GM18502 (cell line): ENCODE measurements around the gene NEFH.
"Not testable (repeated sequence)": the region's sequence is repeated elsewhere in the genome, so short reads cannot be mapped to it uniquely, and the experiment has no call there.

Source experiments
- ATAC-seq: cut with Tn5 transposase; IDR thresholded peaks from one replicate; pipeline ENCODE4 v1.9.1; 2021; ENCODE audit warnings: mild to moderate bottlenecking; ENCODE audit not compliant: unreplicated experiment, poor library complexity

The NEFH gene, protein sequence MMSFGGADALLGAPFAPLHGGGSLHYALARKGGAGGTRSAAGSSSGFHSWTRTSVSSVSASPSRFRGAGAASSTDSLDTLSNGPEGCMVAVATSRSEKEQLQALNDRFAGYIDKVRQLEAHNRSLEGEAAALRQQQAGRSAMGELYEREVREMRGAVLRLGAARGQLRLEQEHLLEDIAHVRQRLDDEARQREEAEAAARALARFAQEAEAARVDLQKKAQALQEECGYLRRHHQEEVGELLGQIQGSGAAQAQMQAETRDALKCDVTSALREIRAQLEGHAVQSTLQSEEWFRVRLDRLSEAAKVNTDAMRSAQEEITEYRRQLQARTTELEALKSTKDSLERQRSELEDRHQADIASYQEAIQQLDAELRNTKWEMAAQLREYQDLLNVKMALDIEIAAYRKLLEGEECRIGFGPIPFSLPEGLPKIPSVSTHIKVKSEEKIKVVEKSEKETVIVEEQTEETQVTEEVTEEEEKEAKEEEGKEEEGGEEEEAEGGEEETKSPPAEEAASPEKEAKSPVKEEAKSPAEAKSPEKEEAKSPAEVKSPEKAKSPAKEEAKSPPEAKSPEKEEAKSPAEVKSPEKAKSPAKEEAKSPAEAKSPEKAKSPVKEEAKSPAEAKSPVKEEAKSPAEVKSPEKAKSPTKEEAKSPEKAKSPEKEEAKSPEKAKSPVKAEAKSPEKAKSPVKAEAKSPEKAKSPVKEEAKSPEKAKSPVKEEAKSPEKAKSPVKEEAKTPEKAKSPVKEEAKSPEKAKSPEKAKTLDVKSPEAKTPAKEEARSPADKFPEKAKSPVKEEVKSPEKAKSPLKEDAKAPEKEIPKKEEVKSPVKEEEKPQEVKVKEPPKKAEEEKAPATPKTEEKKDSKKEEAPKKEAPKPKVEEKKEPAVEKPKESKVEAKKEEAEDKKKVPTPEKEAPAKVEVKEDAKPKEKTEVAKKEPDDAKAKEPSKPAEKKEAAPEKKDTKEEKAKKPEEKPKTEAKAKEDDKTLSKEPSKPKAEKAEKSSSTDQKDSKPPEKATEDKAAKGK

DNA sequence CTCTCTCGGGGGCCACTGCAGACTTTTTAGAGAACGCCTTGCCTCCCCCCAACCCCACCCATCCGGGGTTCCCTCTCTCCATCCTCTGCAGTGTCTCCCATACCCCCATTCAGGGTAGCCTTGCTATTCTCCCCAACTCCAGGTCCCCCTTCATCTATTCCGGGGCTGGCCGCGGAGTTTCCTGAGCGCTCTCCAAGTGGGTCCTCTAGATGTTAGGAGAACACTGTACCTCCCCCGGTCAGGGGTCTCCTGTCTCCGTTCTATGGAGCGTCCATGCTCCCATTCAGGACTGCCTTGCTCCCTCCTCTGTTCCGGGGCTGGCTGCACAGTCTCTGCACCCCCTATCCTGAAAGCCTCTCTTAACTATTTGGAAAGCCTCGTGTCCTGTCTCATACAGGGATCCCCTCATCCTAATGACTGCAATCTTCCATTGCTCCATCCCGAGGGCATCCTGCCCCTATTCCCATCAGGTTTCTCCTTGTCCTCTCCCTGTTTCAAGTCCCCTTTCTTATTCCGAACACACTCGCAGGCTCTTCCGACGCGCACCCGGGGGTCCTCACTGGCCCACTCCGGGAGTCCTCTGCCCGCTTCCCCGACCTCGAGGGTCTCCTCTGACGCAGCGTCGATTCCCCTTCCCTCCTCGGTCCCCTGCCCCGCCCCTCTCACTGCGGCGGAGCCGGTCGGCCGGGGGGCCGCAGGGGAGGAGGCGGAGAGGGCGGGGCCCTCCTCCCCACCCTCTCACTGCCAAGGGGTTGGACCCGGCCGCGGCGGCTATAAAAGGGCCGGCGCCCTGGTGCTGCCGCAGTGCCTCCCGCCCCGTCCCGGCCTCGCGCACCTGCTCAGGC, at the start of gene NEFH:
Gene NEFH (plus strand): TSS at position 802 of the 845 bp plus-strand sequence. CDS start 45 bp downstream, outside the sequence.
- no peak for ATAC-seq

DNA sequence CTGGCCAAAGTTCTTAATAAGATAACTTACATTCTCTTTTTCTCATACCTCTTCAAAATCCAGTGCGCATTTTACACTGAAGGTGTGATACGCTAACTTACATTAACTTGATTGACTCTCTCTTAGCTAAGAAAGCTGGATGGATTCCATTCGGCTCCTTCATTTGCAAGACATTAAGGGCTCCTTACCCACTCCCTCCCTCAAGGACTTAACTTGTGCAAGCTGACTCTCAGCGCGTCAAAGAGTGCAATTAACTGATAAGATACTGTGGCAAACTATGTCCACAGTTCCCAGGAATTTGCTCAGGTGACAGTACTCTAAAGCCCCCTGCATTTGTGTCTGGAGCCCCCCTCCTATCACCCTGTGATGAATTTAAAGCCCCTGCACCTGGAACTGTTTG, 48.0 kb upstream of the NEFH start:
- no peak for ATAC-seq

DNA sequence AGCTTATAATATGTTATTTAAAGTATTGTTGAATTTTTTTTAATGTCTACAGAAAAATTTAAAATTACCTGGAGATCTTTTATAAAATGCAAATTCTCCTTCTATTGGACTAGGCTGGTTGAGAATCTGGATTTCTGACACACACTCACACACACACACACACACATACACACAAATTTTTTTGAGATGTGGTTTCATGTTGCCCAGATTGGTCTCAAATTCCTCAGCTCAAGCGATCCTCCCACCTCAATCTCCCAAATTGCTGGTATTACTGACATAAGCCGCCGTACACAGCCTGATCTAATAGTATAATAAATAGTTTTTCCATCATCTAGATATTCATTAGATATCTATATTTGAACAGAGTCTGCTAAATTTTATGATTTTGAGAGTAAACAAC, 46.2 kb upstream of the NEFH start:
- no peak for ATAC-seq

DNA sequence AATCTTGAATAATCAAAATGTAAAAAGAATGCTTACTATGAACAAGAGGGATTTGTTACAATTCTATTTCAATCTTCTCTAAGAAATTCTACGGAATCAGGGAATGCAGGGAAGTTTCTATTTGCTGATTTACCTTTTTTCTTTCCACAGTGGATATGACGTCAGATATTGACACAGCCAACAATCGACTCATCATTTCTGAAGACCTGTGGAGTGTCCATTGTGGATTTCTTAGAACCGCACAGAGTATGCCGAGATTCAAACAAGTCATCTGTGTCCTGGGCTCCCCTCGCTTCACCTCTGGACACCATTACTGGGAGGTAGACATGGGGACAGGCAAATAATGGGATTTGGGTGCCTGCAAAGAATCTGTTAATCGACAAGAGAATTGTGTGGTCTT, 45.7 kb upstream of the NEFH start:
- no peak for ATAC-seq

DNA sequence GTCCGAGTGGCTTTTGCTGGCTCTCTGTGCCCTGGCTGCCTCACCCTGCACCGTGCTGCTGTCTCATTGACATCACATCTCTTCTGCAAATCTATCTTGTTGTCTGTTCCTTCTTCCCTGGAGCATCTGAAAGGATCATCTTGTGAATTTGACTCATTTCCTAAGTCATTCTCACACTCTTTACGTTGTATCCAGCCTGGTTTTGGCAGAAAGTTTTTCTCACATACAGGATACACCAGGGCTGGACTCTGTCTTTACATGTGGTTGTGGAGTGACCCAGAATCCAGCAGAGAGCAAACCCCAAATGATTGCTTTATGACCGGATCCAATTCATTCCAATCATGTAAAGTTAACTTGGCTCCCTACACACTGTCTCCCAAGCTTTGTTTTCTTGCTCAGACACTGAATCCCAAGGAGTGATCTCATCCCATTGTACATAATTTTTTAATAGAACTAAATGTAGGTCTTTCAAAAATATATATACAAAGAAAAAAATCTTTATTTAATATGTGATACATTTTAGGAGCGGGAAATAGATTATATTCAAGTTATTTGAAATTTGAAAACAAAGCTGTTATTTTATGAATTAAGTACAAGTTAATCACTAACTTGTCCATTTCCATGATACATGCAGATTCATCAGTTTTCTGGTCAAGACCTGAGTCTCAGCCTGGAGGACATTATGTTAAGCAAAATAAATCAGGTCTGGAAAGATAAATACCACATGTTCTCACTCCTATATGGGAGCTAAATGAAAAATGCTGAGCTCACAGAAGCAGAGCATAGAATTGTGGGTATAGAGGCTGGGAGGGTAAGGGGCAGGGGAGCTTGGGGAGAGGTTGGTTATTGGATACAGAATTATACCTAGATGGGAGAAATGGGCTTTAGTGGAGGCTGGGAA, 44.5 kb upstream of the NEFH start:
- no peak for ATAC-seq

DNA sequence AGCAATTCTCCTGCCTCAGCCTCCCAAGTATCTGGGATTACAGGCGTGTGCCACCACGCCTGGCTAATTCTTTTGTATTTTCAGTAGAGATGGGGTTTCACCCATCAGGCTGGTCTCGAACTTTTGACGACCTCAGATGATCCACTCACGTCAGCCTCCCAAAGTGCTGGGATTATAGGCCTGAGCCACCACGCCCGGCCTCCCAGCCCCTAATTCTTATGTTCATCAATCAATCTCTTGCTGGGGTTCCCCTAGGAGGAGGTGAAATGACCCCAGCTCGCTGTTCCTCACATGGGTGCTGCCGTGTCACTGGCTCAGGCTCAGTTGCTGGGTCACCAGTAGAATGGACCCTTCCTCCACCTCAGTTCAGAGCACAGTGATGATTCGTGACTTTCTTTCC, 41.7 kb upstream of the NEFH start, which contains the start of gene RFPL1:
Gene RFPL1 (plus strand): TSS at position 301 of the 400 bp plus-strand sequence.
- not testable (repeated sequence) for ATAC-seq

DNA sequence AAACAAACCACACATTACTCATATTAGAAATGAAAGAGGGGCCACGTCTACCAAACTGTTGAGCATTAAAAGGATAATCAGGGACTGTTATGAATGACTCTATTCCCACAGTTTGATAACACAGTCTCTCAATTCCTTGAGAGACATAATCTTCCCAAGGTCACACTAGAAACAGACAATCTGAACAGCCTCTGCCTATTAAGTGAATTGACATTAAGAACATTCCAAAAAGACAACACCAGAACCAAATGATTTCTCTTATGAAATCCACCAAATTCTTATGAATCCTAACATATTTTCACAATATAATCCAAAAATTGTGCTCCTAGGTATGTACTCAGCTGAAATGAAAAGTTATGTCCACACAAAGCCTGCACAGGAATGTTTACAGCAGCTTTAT, 37.0 kb upstream of the NEFH start:
- ATAC-seq = no peak

DNA sequence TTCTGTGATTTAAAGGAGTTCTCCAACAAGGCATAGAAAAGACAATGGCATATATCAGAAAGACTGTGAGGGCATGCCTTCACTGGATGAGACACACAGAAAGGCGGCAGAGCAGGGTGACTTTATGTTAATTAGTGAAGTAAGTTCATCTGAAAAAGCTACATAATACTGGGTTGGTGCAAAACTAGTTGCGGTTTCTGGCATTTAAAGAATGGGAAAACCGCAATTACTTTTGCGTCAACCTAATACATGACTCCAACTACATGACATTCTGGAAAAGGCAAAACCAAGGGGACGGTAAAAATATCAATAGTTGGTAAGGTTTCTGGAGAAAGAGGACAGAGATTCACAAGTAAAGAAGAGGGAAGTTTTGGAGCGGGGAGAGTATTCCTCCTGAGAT, 36.6 kb upstream of the NEFH start:
- ATAC-seq = no peak

DNA sequence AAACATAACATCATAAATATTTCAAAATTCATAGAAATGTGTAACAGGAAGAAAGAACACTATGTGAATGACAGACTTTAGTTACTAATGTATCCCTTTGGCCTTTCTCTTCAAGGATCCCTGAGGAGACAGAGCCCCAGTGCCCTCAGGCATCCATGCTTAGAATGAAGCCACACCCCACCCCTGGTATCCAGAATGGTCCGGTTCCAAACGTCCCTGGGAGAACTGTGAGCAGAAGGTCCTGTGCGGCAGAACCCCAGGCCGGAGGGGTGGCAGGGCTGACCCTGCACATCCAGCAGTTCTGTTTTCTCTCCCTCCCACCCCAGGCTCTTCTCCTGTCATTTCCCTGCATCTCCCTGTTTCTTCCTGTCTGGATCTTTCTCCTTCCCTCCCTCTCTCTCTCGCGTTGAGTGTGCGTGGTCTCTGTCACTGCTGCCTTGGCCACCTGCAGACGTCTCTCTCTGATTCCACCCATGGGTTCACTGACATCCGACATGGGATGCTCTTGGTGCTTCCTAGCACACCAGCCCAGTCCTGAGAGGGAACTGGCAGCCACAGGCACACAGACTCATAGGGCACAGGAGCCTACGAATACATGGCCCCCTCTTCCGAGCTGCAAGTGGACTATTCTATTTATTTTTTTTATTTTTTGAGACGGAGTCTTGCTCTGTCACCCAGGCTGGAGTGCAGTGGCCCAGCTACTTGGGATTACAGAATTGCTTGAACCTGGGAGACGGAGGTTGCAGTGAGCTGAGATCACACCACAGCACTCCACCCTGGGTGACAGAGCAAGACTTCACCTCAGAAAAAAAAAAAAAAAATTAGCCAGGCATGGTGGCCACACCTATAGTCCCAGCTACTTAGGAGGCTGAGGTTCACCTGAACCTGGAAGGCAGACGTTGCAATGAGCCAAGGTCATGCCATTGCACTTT, 35.9 kb upstream of the NEFH start:
- ATAC-seq = no peak

DNA sequence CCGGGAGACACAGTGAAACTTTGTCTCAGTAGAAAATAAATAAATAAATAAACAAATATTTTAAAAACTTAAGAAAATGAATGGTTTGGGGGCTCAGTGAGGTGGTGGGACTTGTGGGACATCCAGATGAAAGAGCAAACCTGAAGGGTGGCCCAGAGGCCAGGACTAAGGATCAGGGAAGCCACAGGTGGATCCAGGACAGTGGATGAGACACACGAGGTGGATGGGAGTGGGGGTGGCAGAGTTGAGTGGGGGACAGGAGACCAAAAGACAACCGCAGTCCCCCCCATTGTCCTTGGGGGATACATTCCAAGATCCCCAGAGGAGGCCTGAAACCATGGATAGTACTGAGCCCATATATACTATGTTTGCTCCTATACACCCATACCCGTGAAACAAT, 34.5 kb upstream of the NEFH start:
- no peak for ATAC-seq

DNA sequence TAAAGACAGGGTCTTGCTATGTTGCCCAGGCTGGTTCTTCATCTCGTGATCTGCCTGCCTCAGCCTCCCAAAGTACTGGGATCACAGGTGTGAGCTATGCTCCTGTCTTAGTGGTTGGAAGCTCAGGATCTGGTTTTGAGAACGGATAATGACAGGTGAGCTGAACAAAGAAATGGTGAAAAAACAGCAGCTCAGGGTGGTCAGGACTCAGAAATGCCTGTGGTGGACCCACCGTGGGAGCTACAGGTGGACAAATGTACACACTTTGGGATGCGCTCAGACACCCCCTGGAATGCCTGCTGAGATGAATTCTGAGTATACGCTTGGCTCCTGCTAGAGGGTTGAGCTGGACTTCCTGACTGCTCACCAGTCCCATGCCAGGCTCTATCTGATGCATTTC, 32.1 kb upstream of the NEFH start:
- no peak for ATAC-seq

DNA sequence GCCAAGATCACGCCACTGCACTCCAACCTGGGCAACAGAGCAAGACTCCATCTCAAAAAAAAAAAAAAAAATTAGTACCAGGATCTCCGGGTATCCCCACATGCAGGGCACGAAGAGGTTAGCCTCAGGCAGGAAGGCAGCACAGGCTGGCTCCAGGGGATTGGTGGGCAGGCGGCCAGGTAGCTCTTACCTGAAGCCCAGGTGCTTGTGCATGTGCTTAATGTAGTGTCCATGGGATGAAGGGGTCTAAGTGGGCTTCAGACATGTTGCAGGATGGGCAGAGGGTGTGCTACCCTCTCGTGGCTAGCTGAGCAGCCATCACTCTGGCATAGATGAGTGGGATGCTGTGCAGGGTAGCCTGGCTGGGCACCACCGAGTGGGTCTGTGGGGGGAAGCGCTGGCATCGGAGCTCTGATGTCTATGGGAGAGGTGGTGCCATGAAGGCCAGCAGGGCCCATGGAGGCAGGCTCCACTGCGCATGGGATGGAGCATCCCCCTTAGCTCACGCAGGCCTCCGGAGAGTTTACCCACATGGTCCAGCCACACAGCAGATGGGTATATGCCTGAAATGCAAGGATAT, 30.6 kb upstream of the NEFH start:
- no peak for ATAC-seq

DNA sequence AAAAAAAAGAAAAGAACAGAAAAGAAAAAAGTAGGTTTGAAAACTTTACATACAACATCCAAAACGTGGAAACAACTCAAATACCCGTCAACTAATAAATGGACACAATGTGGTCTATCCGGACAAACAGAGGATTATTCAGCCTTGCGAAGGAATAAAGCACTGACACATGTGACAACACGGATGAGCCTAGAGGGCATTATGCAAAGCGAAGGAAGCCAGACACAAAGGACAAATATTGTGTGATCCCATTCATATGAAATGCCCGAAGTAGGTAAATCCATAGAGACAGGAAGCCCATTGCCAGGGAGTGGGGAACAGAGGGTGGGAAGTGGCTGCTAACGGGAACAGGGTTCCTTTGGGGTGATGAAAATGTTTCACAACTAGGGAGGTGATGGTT, 29.8 kb upstream of the NEFH start:
- ATAC-seq = no peak

DNA sequence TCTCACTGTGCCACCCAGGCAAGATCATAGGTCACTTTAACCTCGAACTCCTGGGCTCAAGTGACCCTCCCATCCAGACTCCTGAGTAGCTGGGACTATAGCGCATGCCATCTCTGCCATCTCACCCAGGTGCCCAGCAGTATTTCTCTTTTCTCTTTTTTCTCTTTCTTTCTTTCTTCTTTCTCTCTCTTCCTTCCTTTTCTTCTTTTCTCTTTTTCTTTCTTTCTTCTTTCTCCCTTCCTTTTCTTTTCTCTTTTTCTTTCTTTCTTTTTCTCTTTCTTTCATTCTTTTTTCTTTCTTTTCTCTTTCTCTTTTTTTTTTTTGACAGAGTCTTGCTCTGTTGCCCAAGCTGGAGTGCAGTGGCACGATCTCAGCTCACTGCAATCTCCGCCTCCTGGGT, 28.2 kb upstream of the NEFH start:
- ATAC-seq = no peak

DNA sequence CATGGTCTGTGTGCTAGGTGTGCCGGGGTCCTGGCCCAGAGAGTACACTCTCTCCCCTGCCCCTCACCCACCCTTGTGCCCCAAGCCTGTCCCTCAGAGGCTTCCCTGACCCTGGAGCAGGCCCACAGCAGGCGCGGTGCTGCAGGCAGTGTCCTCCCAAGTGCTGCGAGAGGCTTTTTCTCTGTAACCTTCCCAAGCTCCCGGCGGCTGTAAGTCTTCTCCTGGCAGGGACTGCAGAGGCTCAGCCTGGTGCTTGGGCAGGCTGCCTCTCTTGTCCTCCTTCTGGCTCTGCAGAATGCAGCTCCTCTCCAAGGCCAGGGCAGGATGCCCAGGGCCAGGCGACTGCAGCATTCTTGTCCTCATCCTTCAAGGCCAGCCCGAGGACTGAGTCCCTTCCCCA, 25.7 kb upstream of the NEFH start:
- no peak for ATAC-seq

DNA sequence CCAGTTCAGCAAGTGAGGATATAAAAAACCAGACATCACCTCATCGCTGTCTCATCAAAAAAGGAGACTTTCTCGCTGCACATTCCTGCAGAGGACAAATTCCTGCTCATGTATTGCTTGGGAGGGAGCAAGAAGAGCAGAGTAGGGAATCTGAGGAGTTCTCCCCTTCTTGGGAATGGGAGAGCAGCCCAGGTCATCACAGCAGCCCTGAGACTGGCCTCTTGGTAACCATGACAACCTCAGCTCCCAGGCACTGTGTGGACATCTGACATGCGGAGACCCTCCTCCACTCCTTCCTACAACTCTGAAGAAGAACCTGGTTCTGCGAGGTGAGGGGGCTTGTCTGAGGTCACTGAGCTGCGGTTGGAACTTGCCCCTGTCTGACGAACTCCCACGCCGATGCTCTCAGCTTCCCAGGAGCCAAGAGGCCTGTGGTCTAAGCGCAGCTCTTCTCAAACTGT, 23.8 kb upstream of the NEFH start:
- ATAC-seq = no peak

DNA sequence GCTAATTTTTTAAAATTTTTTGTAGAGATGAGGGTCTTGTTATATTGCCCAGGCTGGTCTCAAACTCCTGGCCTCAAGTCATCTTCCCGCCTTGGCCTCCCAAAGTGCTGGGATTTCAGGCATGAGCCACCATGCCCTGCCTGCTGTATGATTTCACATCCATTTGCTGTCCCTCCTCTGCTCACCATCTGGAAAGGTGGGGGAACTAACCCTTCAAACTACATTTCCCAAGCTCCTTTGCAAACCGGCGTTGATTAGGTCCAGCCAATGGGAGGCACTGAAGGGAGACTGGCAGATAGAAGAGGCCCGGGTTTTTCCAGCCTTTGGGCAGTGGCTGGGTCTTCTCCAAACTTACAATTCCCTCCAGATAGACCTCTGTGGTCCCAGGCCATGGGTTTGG, 22.3 kb upstream of the NEFH start:
- ATAC-seq = peak; percentile 45

DNA sequence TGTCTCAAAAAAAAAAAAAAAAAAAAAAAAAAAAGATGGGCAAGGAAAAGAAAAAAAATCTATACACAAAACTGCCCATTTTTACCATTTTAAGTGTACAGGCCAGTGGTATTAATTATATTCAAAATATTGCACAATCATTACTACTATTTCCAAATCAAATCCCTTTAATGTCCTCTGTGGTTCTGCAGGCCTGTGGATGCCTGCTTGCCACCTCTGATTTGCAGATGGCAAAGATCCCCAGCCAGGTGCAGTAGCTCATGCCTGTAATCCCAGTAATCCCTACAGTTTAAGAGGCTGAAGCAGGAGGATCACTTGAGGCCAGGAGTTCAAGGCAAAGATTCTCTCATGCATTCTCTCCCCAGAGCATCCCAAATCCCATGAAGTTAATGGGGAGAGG, 21.5 kb upstream of the NEFH start:
- no peak for ATAC-seq
